Amniotic stem cell (primary cell): Measurements from ENCODE around the gene PCDHGA12.
"Not testable (repeated sequence)": the region's sequence is repeated elsewhere in the genome, so short reads cannot be mapped to it uniquely, and the experiment has no call there.

ENCODE experiments used
- DNase-seq: peaks from one replicate; lab custom pipeline; 2025; lab: John Stamatoyannopoulos, UW

PCDHGA12 gene

GRCh38 chr5:141407790-141408505 is 22.4 kb upstream of the PCDHGA12 start, which contains the start of gene PCDHGB6:
TSS of gene PCDHGB6 (plus strand) at chr5:141408021. CDS start at chr5:141408203, 182 bp downstream.
- DNase-seq: not testable (repeated sequence)

GRCh38 chr5:141409598-141410306 is 20.6 kb upstream of the PCDHGA12 start:
- DNase-seq: no peak

- DNase-seq: no peak
Measured at GRCh38 chr5:141411575-141411974, 18.7 kb upstream of the PCDHGA12 start.

- peak; percentile 93 for DNase-seq
Measured at GRCh38 chr5:141412854-141413539, 17.3 kb upstream of the PCDHGA12 start, which contains the start of gene PCDHGA10. TSS of gene PCDHGA10 (plus strand) at chr5:141412987. CDS start at chr5:141413176, 189 bp downstream.

- DNase-seq: no peak
Measured at GRCh38 chr5:141413540-141414069, 16.7 kb upstream of the PCDHGA12 start.

DNA sequence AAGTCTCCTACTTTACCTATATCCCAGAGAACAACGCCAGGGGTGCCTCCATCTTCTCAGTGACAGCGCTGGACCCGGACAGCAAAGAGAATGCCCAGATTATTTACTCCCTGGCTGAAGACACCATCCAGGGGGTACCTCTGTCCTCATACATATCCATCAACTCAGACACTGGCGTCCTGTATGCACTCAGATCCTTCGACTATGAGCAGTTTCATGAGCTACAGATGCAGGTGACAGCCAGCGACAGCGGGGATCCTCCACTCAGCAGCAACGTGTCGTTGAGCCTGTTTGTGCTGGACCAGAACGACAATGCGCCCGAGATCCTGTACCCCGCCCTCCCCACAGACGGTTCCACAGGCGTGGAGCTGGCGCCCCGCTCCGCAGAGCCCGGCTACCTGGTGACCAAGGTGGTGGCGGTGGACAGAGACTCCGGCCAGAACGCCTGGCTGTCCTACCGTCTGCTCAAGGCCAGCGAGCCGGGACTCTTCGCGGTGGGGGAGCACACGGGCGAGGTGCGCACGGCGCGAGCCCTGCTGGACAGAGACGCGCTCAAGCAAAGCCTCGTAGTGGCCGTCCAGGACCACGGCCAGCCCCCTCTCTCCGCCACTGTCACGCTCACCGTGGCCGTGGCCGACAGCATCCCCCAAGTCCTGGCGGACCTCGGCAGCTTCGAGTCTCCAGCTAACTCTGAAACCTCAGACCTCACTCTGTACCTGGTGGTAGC is 15.6 kb upstream of the PCDHGA12 start:
- not testable (repeated sequence) for DNase-seq

GRCh38 chr5:141415275-141415618 is 15.1 kb upstream of the PCDHGA12 start:
- DNase-seq: not testable (repeated sequence)

- DNase-seq: peak; percentile 19
Measured at GRCh38 chr5:141417494-141418172, 12.7 kb upstream of the PCDHGA12 start, which contains the start of gene PCDHGB7. TSS of gene PCDHGB7 (plus strand) at chr5:141417677. CDS start at chr5:141417860, 183 bp downstream.

DNA sequence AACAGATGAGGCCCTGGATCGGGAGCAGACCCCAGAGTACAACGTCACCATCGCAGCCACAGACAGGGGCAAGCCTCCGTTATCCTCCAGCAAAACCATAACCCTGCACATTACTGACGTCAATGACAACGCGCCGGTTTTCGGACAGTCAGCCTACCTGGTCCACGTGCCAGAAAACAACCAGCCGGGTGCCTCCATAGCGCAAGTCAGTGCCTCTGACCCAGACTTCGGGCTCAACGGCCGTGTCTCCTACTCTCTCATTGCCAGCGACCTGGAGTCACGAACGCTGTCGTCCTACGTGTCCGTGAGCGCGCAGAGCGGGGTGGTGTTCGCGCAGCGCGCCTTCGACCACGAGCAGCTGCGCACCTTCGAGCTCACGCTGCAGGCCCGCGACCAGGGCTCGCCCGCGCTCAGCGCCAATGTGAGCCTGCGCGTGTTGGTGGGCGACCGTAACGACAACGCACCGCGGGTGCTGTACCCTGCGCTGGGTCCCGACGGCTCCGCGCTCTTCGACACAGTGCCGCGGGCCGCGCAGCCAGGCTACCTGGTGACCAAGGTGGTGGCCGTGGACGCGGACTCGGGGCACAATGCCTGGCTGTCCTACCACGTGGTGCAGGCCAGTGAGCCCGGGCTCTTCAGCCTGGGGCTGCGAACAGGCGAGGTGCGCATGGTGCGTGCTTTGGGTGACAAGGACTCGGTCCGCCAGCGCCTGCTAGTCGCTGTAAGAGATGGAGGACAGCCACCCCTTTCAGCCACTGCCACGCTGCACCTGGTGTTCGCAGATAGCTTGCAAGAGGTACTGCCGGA is 11.0 kb upstream of the PCDHGA12 start:
- no peak for DNase-seq

- no peak for DNase-seq
Measured at GRCh38 chr5:141420855-141421488, 9.3 kb upstream of the PCDHGA12 start, which contains the start of gene PCDHGA11. TSS of gene PCDHGA11 (plus strand) at chr5:141421051. CDS start at chr5:141421228, 177 bp downstream.

GRCh38 chr5:141421489-141421855 is 8.8 kb upstream of the PCDHGA12 start:
- DNase-seq: no peak

DNA sequence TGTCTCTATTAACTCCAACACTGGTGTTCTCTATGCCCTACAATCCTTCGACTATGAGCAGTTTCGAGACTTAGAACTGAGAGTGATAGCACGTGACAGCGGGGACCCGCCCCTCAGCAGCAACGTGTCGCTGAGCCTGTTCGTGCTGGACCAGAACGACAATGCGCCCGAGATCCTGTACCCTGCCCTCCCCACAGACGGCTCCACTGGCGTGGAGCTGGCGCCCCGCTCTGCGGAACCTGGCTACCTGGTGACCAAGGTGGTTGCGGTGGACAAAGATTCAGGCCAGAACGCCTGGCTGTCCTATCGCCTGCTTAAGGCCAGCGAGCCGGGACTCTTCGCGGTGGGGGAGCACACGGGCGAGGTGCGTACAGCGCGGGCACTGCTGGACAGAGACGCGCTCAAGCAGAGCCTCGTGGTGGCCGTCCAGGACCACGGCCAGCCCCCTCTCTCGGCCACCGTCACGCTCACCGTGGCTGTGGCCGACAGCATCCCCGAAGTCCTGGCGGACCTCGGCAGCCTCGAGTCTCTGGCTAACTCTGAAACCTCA is 7.5 kb upstream of the PCDHGA12 start:
- DNase-seq: no peak

- DNase-seq: no peak
Measured at GRCh38 chr5:141427783-141428426, 2.4 kb upstream of the PCDHGA12 start.

DNA sequence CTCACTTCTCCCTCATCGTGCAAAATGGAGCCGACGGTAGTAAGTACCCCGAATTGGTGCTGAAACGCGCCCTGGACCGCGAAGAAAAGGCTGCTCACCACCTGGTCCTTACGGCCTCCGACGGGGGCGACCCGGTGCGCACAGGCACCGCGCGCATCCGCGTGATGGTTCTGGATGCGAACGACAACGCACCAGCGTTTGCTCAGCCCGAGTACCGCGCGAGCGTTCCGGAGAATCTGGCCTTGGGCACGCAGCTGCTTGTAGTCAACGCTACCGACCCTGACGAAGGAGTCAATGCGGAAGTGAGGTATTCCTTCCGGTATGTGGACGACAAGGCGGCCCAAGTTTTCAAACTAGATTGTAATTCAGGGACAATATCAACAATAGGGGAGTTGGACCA is 979 bp downstream of the PCDHGA12 start:
- DNase-seq: no peak

- not testable (repeated sequence) for DNase-seq
Measured at GRCh38 chr5:141432308-141432707, 2.0 kb downstream of the PCDHGA12 start.

- not testable (repeated sequence) for DNase-seq
Measured at GRCh38 chr5:141432726-141433125, 2.4 kb downstream of the PCDHGA12 start.

GRCh38 chr5:141434006-141434405 is 3.7 kb downstream of the PCDHGA12 start:
- no peak for DNase-seq

DNA sequence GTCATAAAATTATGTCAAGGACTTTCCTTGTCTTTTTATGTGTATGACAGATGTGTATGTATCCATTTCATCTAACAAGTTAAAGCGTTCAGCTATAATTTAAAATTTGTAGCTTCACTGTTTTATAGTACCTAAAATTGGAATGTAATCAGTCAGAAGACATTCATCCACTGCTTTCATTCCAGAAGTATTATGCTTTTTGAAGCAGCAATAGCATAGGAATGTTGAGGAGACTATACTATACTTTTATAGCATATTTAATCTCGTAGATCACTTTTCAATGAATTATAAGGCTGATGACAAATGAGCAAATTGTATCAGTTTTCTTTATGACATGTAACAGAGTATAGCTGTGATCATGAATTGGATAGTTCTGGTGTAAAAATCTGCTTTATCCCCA is 6.9 kb downstream of the PCDHGA12 start:
- no peak for DNase-seq
